Cardiac fibroblast (primary cell): ENCODE data around the gene TRIB2.

Source experiments
- DNase-seq, 2 donors: peaks; one replicate each; pipeline versions ENCODE4 v3.0.0 to v3.0.0-alpha.2; 2010; ENCODE audit warnings: low read depth in 2 of 2
- H3K4me3 ChIP-seq, 2 donors: replicated peaks in 1 of 2; 1 replicate in 1 of 2; 2 replicates in 1 of 2; pipeline ENCODE4 v1.5.1; 2011; ENCODE audit warnings: low read depth in 2 of 2, low read length in 2 of 2, mild to moderate bottlenecking in 2 of 2, moderate library complexity in 1 of 2
- CTCF ChIP-seq: IDR thresholded peaks from one replicate; pipeline ENCODE4 v1.5.1; 2011; ENCODE audit warnings: low read depth, mild to moderate bottlenecking, low read length, inconsistent platforms

The TRIB2 gene

GRCh38 chr2:12764849-12765605 is 48.3 kb downstream of the TRIB2 start:
- DNase-seq: peak in 1 of 2 donors; percentile 26
- no peak for TF ChIP-seq CTCF
- no peak overlapping the region for H3K4me3 ChIP-seq

DNA sequence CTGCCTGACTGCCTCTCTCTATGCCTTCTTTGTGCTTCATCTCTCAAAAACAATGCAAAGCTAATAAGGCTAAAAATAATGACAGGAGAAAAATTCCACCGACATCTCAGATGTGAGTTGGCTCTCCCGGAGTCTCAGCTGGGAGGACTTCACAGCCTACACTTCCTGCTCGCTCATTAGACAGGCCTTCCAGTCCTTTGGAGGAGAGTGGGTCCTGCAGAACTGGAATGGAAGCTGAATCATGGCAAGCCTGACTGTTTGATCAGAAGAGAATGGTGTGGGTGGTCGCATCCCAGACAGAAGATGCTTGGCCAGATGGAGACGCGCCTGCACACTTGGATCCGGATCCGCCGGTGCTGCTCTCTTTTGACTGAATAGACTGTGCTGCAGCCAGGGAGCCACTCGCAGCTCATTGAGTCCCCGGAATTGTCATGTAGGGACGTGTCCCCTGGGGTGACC is 49.7 kb downstream of the TRIB2 start:
- no peak overlapping the region for H3K4me3 ChIP-seq
- peak in 1 of 2 donors; percentile 59 for DNase-seq
- no peak for TF ChIP-seq CTCF

- DNase-seq: no peak
- no peak overlapping the region for H3K4me3 ChIP-seq
- no peak for TF ChIP-seq CTCF
Observed at GRCh38 chr2:12767541-12767940, 50.8 kb downstream of the TRIB2 start.

GRCh38 chr2:12767996-12768624 is 51.4 kb downstream of the TRIB2 start:
- no peak for TF ChIP-seq CTCF
- no peak overlapping the region for H3K4me3 ChIP-seq
- no peak for DNase-seq

GRCh38 chr2:12769492-12770105 is 52.9 kb downstream of the TRIB2 start:
- DNase-seq: peak; percentile 56 to 77
- TF ChIP-seq CTCF: no peak
- no peak overlapping the region for H3K4me3 ChIP-seq

- TF ChIP-seq CTCF: no peak
- H3K4me3 ChIP-seq: no peak overlapping the region
- no peak for DNase-seq
Observed at GRCh38 chr2:12770300-12770968, 53.7 kb downstream of the TRIB2 start.
